GF-D8 (cell line): ENCODE measurements around the gene SMAD7.
"Not testable (repeated sequence)": the region's sequence is repeated elsewhere in the genome, so short reads cannot be mapped to it uniquely, and the experiment has no call there.

Experiments
- DNase-seq: peaks from one replicate; lab custom pipeline; 2025; lab: John Stamatoyannopoulos, UW

SMAD7 gene

DNA sequence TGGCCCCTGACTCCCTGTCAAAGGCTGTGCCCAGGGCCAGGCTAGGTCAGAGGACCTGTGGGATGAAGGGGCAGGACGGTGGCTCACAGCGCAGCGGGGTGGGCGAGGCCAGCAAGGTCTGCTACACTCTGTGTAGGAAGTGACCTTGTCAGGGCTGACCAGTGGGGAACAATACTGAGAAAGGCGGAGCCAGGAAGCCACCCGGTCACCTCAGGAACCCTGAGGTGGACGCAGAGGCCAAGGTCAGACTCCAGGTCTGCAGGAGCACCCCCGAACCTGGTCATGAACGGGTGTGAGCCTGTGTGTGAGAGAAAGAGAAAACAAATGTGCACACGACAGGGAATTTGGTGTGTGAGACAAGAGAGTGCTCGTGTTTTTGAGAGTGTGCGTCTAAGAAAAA, 72.3 kb downstream of the SMAD7 start:
- no peak for DNase-seq

DNA sequence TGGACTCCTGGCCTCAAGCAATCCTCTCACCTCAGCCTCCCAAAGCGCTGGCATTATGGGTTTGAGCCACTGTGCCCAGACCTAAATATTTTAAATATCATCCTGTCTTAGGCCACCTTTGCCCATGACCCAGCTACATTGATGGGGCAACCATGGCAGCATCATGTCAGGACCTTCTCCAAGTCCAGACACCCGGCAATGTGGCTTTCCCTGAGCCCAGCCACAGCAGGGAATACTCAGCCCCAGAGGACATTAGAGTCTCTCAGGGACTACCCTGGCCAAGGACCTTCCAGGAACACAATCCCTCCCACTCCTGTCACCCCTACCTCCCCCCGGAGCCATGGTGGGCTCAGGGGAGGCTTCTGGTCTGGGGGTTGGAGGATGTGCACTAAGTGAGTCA, 72.8 kb downstream of the SMAD7 start:
- no peak for DNase-seq

DNA sequence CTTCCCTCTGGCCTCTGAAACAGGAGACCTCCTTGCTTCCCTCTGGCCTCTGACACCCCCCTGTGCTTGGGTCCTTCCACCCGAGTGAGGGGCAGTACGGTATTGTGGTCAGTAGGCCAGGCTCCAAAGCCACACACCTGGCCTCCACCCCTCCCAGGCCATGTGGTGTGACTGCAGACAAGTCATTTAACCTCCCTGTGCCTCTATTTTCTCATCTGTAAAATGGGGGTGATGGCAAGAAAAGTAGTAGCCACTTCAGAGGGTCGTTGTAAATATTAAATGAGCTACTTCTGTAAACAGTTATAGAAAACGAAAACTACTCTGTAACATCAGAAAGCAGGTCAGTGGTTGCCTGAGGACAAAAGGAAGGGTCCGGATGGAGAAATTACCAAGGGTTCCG, 74.2 kb downstream of the SMAD7 start:
- no peak for DNase-seq

DNA sequence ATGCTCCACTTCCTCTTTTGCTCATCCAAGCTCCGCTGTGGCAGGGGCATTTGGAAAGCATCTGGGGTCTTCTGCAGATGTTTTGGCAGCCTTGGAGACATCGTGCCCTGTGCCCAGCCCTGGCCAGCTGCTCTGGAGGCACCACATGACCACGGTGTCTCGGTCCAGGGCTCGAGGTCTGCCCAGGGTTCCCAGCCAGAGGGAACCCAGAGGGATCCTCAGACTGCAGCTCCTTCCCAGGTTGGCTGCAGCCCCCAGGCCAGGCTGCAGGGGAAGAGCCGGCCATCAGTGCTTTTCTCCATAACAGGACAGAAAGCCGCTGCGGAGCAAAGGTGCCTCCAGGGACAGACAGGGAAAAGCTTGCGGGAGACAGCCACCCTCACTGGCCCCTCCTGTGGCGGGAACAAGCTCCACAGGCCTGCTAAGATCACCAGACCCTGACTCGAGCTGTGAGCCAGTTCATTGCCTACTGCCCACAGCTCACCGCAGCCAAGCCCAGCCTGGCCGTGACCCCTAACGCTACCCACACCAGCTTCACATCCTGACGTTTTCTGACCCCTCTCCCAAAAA, 74.7 kb downstream of the SMAD7 start:
- no peak for DNase-seq

DNA sequence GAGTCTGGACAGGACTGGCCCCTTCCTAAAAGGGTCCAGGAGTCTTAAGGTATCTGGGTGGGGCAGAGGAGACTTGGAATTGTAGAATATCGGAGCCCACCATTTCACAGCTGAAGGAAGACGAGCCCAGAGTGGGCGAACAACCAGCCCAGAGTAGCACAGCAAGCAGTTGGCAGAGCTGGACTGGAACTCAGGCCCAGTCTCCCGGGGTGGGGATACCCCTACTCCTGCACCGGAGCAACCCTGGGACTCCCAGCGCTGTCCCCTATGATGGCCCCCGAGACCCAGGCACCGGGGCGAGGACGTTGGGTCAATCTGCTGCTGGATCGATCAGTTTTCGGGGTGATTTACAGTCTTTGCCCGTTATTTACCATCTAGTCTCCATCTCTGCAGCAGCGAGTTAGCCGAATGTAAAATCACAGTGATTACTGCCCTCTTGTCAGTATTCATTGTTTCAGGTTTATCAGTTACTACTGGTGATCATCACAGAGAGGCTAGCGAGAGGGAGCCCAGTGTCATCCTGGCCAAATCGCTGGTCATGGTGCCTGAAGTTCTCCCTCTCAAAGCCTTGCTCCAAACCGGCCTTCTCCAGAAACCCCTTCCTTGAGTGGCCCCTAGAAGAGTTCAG, 75.3 kb downstream of the SMAD7 start:
- no peak for DNase-seq

DNA sequence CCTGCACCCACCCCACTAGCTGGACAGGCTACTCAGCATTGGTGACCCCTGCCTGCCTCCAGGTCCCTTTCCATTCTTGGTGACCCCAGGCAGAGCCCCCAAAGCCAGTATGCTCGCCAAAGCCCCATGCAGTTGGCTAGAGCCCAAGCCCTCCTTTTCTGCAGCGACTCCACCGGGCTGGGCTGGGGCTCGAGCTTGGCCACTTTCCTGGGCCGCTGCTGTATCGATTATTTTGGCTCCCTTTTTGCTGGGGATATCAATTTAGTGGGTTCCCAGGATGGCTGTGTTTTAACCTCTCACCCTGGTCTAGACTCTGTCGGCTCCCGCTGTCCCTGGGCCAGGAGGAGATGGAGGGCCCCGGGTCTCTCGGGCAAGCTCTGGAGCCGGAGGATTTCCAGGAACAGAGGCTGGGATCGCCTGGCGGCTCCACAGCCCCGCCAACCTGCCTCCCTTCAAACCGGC, 76.0 kb downstream of the SMAD7 start:
- DNase-seq, result no peak

DNA sequence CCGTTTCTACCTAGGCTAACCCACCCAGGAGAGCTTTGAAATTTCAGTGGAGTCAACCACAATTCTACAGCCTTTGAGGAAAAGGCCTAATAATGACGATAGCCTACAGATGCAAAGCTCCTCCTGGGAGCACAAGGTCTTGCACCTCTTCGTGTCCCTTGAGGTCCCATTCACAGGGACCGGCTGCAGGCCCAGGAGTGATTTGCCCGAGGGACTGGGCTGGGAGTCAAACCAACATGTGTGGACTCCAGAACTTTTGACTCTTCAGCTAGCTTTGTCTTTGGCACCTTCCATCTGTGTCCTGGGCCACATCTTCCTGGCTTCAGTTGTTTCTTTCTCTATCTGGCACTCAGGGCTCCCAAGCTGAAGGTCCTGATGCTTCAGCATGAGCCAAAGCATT, 76.5 kb downstream of the SMAD7 start:
- DNase-seq, result no peak

DNA sequence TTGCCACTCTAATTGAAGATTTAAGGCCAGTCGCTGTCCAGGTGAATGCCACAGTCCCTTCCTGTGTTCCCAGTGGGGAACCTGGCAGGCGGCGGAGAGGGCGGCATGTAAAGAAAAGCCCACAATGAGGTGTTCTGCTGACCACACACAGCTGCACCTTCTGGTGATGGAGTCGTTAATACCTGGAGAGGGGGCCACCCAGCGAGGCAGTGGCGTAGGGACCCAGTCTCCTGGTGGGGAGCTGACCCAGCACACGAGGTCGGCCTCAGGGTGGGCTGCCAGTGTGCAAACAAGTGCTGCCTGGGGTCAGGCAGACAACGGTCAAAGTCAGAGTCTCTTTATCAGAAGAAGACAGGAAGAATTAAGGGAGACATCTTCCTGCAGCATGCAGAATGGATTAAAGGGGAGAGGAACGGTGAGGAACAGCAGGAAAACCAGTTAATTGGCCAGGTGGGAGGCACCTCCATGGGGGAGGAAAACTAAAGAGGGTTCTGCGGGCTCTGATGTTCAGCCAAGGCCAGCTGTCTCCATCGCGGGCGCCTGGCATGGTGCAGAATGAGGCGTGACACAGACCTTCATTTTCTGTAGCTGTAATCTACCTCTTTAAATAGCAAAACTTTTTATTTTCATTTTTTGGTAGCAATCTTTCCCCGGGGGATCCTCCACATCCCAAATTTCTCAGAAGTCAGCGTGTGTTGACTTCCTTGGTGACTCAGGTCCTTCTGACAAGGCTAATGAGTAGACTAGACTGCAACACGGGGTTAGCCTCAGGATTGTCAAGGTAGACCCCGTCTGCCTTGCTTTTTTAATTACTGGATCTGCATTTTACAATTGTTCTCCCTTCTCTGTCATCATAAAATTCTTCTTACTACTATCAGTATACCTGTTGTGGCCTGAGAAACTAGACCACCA, 78.3 kb downstream of the SMAD7 start:
- no peak for DNase-seq

DNA sequence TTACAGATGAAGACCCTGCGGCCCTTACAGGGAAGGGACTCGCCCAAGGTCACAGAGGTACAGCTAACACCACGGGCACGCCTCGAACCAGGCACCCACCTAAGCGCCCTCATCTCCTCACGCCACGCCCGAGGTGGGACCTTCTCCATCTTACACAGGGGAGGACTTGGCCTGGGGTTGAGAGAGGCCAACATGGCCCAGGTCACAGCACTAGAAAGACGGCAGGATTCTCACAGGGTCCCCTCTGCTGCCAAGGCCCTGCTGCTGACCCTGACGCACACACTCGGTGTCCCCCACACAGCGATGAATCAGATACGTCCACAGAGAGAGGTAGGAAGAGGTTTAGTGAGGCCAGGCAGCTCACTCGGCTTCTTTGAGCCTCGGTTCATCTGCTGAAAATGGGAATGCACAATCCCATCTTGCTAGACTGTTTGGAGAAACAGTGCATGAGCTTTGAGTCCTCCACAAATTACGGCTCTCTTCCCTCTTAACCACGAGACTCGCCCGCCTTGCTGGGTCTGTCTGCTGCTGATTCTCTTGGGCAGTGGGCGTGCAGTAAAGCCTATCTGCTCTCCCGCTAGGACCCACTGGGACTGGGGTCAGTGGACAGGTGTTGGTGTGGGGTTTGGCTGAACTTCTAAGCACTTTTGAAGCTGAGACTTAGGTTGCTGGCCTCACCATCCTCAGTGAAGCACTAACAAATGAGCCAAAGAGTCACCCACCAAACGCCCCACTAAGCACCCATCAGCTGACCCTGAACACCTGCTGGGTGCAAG, 79.2 kb downstream of the SMAD7 start:
- DNase-seq, result no peak

DNA sequence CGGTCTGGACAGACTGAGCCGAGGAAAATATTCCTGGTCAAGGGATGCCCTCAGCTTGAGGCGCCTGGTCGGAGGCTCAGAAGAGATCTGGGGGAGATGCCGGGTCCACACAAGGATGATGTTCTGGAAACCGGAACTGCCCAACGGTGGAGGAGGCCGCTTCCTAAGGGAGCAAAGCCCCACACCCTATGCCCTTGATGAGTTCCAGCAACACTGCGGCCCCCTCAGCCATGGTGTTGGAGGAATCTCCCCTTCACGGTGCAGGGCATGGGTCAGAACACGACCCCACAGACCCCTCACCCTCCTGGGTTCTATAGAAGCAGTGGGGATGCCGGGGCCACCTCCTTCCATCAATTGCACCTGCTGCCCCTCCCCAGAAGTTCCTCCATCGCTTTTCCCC, 79.8 kb downstream of the SMAD7 start:
- DNase-seq, result not testable (repeated sequence)
